GM12875 (cell line): ENCODE data around the gene NLRX1.

ENCODE experiments used
- H3K4me3 ChIP-seq: one replicate; pipeline ENCODE4 v1.5.1; 2011; ENCODE audit warnings: low read depth, low read length, control low read depth
- TF ChIP-seq, protein P1 (sequence below): IDR thresholded peaks from 2 replicates; pipeline ENCODE4 v1.5.1; 2011; ENCODE audit warnings: low read depth, mild to moderate bottlenecking, control low read depth, inconsistent platforms, low read length, moderate library complexity, borderline replicate concordance; ENCODE audit not compliant: insufficient read depth

NLRX1 gene

DNA sequence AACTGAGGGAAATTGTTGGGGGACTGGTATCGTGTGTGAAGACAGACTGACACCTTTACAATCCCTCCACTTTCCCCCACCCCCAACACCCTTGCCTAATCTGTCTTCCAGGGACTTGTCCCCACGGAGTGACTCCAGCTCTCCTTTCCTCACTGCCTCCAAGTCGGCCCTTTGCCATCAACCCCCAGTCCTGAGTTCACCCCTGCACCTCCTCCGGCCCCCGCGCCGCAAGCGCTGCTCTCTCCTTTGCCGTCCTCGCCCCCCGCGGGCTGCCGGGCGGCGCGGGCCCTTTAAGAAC, 19.9 kb upstream of the NLRX1 start:
- TF ChIP-seq, protein P1, sequence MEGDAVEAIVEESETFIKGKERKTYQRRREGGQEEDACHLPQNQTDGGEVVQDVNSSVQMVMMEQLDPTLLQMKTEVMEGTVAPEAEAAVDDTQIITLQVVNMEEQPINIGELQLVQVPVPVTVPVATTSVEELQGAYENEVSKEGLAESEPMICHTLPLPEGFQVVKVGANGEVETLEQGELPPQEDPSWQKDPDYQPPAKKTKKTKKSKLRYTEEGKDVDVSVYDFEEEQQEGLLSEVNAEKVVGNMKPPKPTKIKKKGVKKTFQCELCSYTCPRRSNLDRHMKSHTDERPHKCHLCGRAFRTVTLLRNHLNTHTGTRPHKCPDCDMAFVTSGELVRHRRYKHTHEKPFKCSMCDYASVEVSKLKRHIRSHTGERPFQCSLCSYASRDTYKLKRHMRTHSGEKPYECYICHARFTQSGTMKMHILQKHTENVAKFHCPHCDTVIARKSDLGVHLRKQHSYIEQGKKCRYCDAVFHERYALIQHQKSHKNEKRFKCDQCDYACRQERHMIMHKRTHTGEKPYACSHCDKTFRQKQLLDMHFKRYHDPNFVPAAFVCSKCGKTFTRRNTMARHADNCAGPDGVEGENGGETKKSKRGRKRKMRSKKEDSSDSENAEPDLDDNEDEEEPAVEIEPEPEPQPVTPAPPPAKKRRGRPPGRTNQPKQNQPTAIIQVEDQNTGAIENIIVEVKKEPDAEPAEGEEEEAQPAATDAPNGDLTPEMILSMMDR = no peak
- H3K4me3 ChIP-seq = peak overlapping the region; percentile 18

DNA sequence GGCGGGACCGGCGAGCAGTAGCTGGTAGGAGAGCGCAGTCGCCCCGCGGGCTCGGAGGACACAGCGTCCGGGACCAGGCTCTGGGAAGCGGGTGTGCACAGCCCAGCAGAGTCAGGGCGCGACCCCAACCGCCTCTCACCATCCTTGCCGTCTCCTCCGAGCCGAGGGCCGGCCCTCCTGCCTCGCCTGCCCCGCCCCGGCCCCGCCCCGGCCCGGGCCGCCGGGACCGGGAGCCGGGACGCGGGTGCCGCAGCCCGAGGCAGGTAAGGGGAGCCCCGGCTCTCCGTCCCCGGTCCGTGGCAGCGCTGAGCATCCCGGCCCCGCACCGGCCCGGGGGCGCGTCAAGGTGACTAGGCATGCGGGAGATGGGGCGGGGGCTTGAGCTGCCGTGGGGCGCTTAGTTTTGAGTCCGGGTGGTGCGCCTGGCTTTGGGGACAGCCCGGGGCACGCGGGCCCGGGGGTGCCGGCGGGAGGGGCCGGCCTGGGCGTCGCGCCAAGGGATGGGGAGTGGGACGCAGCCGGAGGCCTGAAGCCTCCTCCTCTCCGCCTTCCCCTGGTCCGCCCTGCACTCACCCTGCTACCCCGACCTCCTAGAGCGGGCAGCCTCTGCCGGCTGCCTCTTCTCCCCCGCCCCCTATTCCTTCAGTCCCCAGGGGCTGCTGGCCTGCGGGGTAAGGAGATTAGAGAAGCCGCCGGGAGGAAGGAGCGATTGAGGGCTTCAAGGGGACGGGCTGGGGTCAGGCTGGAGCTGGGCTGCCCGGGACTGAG, 19.3 kb upstream of the NLRX1 start, which contains the start of gene ABCG4:
ABCG4 (plus strand) TSS at position 35 of the 768 bp plus-strand sequence. CDS start 914 bp downstream, outside the sequence.
- peak within 1 kb of the TSS; percentile 18 for H3K4me3 ChIP-seq
- TF ChIP-seq, protein P1 = no peak

DNA sequence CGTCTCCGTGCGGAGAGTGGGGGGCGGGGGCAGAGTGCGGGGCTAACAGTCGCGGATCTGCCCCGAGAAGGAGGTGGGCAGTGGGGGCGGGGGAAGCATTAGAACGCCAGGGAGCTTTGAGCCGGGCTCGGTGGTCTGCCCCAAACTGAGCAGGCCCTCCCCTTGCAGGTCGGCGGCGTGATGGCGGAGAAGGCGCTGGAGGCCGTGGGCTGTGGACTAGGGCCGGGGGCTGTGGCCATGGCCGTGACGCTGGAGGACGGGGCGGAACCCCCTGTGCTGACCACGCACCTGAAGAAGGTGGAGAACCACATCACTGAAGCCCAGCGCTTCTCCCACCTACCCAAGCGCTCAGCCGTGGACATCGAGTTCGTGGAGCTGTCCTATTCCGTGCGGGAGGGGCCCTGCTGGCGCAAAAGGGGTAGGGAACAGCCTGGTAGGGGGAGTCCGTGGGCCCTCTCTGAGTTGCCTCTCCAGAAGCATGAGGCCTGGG, 18.7 kb upstream of the NLRX1 start:
- no peak overlapping the region for H3K4me3 ChIP-seq

DNA sequence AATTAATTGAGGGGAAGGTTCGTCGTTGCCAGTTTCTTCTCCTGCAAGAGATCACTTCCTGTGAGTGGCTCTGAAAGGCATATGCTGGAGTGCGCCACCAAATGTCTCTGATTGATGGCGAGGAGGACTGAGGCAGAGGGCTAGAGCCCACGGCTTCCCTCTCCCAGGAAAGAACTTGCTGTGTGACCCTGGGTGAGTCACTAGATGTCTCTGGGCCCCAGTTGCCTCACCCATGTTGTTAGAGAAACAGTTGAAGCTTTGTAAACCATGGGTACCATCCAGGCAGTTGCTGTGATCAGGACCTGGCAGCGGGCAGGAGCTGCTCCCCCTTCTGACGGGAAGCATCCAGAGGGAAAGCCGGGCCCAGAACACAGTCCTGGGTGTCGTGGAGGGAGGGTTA, 16.5 kb upstream of the NLRX1 start:
- no peak overlapping the region for H3K4me3 ChIP-seq
- TF ChIP-seq, protein P1 = no peak

More for the DNA sequence above, 18.7 kb upstream of the NLRX1 start:
- TF ChIP-seq, protein P1 = no peak

DNA sequence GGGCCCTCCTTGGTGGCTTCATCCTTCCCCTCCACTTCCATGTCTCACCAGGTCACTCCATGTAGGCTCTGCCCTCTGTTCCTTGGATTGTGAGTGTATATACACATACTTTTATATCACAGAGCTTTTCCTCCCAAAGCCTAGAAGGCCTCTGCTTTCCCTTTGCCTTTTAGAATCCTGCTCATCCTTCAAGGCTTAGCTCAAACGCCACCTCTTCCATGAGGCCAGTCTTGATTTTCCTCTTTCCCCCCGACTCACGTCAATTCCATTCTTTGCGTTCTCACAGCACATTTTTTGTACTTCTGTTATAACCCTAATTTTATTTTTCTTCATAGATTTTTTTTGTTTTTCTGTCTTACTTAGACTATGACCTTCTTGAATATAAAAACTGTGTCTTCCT, 15.9 kb upstream of the NLRX1 start:
- TF ChIP-seq, protein P1 = no peak
- no peak overlapping the region for H3K4me3 ChIP-seq

DNA sequence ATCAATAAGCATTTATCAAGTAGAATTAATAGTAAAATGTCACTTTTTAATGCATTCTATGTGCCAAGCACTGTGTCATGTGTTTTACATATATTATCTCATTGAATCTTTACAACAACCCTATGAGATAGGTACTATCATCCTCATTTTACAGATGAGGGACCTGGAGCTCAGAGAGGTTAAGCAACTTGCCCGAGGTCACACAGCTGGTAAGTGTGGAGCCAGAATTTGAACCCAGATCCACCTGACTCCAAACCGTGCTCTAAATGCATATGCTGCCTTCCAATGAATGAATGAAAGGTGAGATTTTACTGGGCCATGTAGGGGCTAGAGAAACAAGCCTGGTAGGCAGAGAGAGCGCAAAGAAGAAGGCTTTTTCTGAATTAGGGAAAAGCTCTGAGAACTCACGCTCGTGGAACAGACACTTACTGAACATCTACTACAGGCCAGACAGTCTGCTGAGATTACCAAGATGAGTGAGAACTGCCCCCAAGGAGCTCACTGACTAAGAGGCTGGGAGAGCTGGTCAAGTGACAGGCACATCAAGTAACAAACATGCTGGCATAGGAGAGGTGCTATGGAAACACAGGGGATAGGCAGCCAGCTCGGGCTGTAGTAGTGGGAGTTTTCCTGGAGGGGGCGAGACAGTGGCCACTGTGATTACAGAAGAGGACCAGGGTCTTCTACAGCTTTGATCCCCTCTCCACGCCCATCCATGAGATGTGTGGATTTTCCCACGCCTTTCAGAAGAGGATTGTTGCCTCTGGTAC, 15.3 kb upstream of the NLRX1 start:
- no peak overlapping the region for H3K4me3 ChIP-seq
- TF ChIP-seq, protein P1 = 0 out of 2 replicates have a peak, but pooled peaks have one; percentile 12
